Activated CD8-positive, alpha-beta memory T cell treated with anti-CD3 and anti-CD28 coated beads, Interleukin-2, amount 50 U/mL, for 48 hours (primary cell): ENCODE data around the gene TC2N.
"Not testable (repeated sequence)": the region's sequence is repeated elsewhere in the genome, so short reads cannot be mapped to it uniquely, and the experiment has no call there.

Source experiments
- DNase-seq: peaks from one replicate; pipeline ENCODE4 v3.0.0-alpha.2; 2020

TC2N gene

GRCh38 chr14:91867316-91867988 is at the start of gene TC2N:
Gene TC2N (minus strand): TSS chr14:91867536. CDS start chr14:91813769, 53,767 bp downstream.
- DNase-seq: no peak

GRCh38 chr14:91912035-91912434 is 44.7 kb upstream of the TC2N start:
- DNase-seq: no peak

DNA sequence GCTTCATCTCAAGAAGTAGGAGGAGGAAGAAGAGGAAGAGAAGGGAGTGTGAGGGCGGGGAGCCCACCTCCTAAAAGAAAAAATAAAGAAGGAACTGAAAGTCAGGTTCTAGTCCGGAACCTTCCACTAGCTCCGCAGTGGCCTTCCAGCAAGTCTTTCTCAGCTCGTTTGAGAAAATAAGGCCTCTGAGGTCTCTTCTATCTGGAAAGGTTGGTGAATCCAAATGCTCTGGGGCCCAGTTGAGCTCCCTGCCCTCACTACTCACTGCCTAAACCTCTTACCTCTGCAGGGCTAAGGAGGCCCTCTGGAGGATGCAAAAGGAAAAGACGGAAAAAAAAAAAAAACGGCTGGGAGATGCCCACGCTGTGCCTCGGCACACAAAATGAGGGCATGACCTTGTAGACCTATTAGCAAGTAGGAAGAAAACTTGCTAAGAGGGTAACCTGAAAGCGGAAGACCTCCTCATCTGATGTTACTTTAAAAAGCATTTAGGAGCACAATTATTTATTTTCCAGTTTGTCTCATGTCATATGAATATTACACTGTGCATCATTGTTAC is 44.2 kb upstream of the TC2N start:
- DNase-seq: no peak

GRCh38 chr14:91910196-91910595 is 42.9 kb upstream of the TC2N start:
- no peak for DNase-seq

DNA sequence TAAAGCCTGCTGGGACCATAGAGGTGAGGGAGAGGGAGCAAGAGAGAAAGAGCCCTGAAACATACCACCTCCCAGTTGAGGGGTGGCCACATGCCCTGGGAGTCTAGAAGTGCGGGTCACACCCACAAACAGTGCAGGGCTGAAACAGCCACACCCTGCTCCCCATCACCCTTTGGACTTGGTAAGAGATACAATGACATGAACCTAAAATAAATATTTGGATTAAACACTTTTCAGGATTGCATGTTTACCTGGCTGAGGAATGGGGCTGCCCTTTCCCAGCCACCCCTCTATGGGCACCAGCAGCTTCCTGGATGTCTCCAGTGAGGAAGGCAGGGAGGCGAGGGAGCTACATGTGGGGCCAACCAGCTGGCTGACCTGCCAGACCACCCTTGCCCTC is 39.0 kb upstream of the TC2N start:
- DNase-seq: no peak

GRCh38 chr14:91904956-91905645 is 37.8 kb upstream of the TC2N start:
- no peak for DNase-seq

DNA sequence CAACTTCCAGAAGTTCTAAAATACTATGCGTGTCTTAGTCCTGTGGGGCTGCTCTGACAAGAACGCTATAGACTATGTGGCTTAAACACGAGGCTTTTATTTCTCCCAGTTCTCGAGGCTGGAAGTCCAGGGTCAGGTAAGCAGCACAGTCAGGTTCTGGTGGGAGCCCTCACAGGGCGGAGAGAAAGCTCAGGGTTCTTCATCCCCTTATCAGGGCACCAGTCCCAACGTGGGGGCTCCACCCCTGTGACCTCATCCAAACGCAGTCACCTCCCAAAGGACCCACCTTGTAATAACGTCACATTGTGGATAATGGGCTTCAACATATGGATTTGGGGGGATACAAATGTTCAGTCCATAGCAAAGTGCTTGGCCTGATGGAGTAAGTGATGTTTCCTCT is 37.1 kb upstream of the TC2N start:
- DNase-seq: no peak

GRCh38 chr14:91903070-91903469 is 35.7 kb upstream of the TC2N start:
- no peak for DNase-seq

GRCh38 chr14:91902336-91902735 is 35.0 kb upstream of the TC2N start:
- no peak for DNase-seq

GRCh38 chr14:91901449-91902226 is 34.3 kb upstream of the TC2N start:
- no peak for DNase-seq

DNA sequence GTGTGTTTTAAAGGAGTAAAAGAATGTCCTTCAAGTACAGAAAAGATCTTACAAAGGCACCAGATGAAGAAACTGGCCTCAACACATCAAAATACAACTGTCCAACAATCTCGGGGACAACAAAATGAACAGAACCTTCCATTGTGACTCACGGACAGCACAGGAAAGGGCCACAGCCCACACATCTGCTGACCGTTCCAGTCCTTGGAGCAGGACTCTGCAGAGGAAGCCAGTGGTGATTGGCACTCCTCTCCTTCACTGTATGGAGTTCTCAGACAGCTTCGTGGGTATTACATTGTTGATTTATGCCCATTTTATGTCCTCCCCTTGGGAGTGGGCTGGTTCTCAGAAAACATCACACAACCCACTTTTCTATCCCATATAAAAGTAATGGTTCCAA is 32.5 kb upstream of the TC2N start:
- no peak for DNase-seq

DNA sequence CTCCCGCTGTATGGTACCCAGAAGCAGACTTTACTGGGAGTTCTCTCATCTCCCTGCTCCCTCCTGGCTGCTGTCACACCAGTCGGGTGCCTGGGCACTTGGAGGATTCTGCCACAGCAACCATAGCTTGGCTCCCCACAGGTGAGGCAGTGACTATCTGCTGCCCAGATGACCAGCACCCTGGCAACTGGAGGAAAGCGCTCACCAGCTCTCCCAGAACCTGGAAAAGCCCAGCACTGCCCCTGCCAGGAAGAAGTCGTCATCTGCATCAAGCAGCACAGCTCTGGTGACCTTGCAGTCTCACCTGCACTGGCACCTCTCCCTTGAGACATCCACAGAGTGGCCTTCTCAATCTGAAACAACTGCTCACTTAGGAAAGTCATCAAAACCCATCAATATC is 31.9 kb upstream of the TC2N start:
- DNase-seq: no peak

- no peak for DNase-seq
These were observed 31.0 kb upstream of the TC2N start for GRCh38 chr14:91898372-91898771.

GRCh38 chr14:91897716-91898115 is 30.4 kb upstream of the TC2N start:
- not testable (repeated sequence) for DNase-seq

DNA sequence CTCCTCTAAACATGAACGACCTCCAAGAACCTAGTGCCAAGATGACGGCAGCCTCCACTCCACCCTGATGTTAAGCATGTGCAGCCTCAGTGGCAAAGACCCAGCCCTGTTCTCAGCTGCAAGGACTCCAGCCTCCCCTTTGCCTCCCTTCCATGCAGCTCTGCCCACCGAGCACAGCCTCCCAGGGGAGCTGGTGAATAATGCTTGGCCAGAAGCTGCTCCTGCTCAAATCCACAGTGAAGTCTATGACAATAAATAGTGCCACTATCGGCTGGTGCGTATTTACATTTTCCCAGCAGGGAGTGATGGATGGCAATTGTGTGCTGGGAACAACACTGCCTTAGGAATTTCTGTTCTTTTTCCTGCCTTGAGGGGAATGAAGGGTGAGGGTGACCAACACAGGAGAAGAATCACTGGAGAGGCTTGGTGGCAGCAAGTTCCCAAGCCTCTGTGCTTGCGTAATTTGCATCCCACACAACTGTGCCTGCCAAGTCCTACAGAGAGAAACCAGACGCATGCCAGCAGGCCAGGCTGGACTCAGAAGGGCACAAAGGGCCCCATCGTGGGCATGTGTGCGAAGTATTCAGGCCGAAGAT is 29.9 kb upstream of the TC2N start:
- no peak for DNase-seq

GRCh38 chr14:91896419-91896818 is 29.1 kb upstream of the TC2N start:
- no peak for DNase-seq

DNA sequence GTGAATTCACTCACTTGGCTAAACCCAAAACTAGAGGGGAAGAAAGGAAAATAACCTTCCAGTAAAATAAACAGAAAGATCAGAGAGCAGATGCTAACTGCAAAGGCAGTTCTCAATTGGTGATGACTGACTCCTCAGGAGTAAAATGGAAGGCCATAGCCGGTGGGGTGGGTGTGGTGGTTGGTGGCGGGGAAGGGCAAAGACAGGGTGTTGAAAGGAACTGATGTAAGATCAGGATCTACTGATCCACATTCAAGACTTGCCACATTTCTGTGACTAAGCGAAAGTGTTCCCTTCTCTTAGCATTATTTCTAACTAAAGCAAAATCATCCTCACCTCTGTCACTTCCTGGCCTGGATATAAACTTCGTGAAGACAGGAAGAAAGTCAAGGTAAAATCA is 26.3 kb upstream of the TC2N start:
- DNase-seq: no peak

GRCh38 chr14:91893007-91893406 is 25.7 kb upstream of the TC2N start:
- no peak for DNase-seq

GRCh38 chr14:91891721-91892220 is 24.4 kb upstream of the TC2N start:
- DNase-seq: no peak

GRCh38 chr14:91891101-91891500 is 23.8 kb upstream of the TC2N start:
- no peak for DNase-seq

GRCh38 chr14:91890291-91890749 is 23.0 kb upstream of the TC2N start:
- DNase-seq: no peak

DNA sequence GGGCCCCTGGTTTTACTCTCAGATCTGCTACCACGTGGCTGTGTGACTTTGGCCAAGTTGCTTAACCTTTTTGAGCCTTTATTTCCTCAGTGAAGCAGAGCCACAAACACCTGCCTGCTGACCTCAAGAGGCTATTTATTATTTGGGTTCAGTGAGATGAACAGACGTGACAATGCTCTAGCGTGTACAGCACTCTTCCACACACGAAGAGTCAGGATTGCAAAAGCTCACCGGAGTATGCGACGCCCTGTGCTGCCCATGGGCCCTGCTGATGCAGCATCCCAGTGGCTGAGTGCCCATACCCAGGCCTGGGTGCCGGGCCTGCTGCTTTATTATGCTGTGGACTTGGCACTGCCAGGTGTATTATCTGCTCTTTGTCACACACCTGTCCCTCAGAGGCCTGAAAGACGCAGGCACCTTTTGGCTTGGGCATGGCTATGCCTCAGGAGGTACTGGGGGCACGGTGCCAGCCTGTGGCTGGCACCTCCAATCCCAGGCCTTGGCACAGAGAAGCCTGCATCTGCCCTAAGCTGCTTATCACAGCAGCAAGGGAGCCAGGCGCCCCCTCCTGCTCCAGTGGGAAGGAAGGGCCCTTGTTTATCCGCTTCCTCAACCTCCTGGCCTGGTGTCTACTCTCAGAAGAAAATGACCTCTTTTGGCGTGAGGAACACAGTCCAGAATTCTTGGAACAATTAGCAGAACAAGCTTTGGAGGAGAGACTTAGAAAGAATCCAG is 22.3 kb upstream of the TC2N start:
- DNase-seq: no peak
